Stimulated activated naive CD8-positive, alpha-beta T cell treated with anti-CD3 and anti-CD28 coated beads, Interleukin-15, Interleukin-2, amounts not matched to agents 100 U/mL and 50 U/mL, for 24 hours (primary cell): ENCODE data around the gene DNHD1.

Source experiments
- ATAC-seq: fragments of 150-1000 bp; cut with Tn5 transposase; one replicate; pipeline ENCODE4 v1.10.0; 2021
- DNase-seq: peaks from one replicate; pipeline ENCODE4 v3.0.0; 2021

DNHD1 gene

GRCh38 chr11:6530848-6531247, 33.8 kb downstream of the DNHD1 start:
- DNase-seq (no peak), ATAC-seq (no peak)

GRCh38 chr11:6531267-6531752, 34.2 kb downstream of the DNHD1 start:
- DNase-seq = no peak

GRCh38 chr11:6538456-6538855, 41.4 kb downstream of the DNHD1 start:
- ATAC-seq = no peak
- DNase-seq = no peak

More at GRCh38 chr11:6531267-6531752, 34.2 kb downstream of the DNHD1 start:
- ATAC-seq = no peak

GRCh38 chr11:6538945-6539344, 41.9 kb downstream of the DNHD1 start:
- DNase-seq = no peak
- no peak for ATAC-seq

- ATAC-seq = no peak
- no peak for DNase-seq
These were observed 42.7 kb downstream of the DNHD1 start for GRCh38 chr11:6539748-6540268.

- DNase-seq (no peak), ATAC-seq (no peak)
These were observed 44.3 kb downstream of the DNHD1 start for GRCh38 chr11:6541356-6541755.

- no peak for ATAC-seq
- DNase-seq = no peak
These were observed 45.6 kb downstream of the DNHD1 start for GRCh38 chr11:6542727-6543126.

- ATAC-seq = no peak
These were observed 48.1 kb downstream of the DNHD1 start for GRCh38 chr11:6544921-6545850.

GRCh38 chr11:6545917-6546605, 49.0 kb downstream of the DNHD1 start:
- ATAC-seq (no peak), DNase-seq (no peak)

More at GRCh38 chr11:6544921-6545850, 48.1 kb downstream of the DNHD1 start:
- no peak for DNase-seq

- DNase-seq (no peak), ATAC-seq (no peak)
These were observed 49.7 kb downstream of the DNHD1 start for GRCh38 chr11:6546735-6547134.

GRCh38 chr11:6547177-6547576, 50.1 kb downstream of the DNHD1 start:
- ATAC-seq (no peak), DNase-seq (no peak)

- ATAC-seq = no peak
- no peak for DNase-seq
These were observed 51.0 kb downstream of the DNHD1 start for GRCh38 chr11:6548121-6548520.

GRCh38 chr11:6548641-6549040, 51.6 kb downstream of the DNHD1 start:
- DNase-seq (no peak), ATAC-seq (no peak)

- ATAC-seq (no peak), DNase-seq (no peak)
These were observed 56.6 kb downstream of the DNHD1 start for GRCh38 chr11:6553634-6554033.

- no peak for ATAC-seq
- no peak for DNase-seq
These were observed 58.0 kb downstream of the DNHD1 start for GRCh38 chr11:6554828-6555706.

GRCh38 chr11:6556139-6556949, 59.3 kb downstream of the DNHD1 start:
- no peak for DNase-seq
- no peak for ATAC-seq

- DNase-seq = no peak
- no peak for ATAC-seq
These were observed 60.0 kb downstream of the DNHD1 start for GRCh38 chr11:6557063-6557462.

- ATAC-seq (no peak), DNase-seq (no peak)
These were observed 60.9 kb downstream of the DNHD1 start for GRCh38 chr11:6557761-6558674.

- no peak for ATAC-seq
These were observed 62.3 kb downstream of the DNHD1 start for GRCh38 chr11:6559369-6559768.

GRCh38 chr11:6561288-6561687, 64.2 kb downstream of the DNHD1 start:
- ATAC-seq (no peak), DNase-seq (no peak)

More at GRCh38 chr11:6559369-6559768, 62.3 kb downstream of the DNHD1 start:
- no peak for DNase-seq
